IPS DF 19.7 (cell line): Measurements from ENCODE around the gene SELPLG.
A peak's percentile ranks its signal among the peaks of the same experiment; 100 is the strongest.
"Not testable (repeated sequence)": the region's sequence is repeated elsewhere in the genome, so short reads cannot be mapped to it uniquely, and the experiment has no call there.

Experiments used
- DNase-seq: peaks from one replicate; pipeline ENCODE4 v3.0.0-alpha.2; 2013; ENCODE audit warnings: low read depth, low spot score

SELPLG gene

DNA sequence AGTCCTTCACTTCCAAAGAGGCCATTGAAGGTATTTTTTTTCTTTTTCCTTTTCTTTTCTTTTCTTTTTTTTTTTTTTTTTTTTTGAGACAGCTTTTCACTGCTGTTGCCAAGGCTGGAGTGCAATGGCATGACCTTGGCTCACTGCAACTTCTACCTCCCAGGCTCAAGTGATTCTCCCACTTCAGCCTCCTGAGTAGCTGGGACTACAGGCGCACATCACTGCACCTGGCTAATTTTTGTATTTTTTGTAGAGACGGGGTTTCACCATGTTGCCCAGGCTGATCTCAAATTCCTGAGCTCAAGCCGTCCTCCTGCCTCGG lies 14.8 kb downstream of the SELPLG start:
- not testable (repeated sequence) for DNase-seq

DNA sequence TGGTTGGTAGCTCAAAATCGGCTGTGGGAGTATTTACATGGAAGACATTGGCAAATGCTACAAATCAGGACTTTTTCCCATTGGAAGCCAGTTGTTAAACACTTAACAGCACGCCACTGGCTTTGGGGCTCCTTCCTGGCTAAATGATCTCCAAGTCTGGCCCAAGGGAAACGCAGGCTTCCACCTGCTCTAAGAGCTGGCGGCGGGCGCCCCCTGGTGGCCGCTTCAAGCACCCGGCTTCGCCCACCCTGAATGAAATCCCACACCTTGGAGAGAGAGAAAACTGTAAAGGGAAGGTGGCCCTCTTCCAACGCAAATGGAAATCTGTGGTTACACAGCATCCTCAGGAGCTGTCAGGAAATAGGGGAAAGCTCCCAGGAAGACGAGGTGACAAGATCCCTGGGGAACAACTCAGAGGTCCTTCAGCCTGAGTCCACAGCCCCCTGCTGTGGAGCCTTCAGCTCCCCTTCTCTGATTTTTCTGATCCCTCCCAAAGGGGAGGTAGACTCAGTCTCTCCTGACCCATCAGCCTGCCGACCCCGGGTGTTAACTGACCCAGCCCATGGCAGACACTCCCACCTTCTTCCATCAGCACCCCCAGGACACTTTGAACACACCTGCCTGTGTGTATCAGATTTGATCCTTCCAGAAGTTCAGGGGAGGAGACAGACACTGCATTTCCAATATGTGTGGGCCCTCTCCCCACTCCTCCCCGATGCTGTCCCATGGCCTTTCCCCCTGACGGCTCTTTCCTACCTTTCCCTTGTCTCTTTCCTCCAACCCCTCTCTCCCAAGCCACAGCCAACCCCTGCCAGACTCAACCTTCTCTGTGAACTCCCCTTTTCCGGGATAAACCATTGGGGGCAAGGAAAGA lies 15.4 kb downstream of the SELPLG start:
- DNase-seq: peak; percentile 70

DNA sequence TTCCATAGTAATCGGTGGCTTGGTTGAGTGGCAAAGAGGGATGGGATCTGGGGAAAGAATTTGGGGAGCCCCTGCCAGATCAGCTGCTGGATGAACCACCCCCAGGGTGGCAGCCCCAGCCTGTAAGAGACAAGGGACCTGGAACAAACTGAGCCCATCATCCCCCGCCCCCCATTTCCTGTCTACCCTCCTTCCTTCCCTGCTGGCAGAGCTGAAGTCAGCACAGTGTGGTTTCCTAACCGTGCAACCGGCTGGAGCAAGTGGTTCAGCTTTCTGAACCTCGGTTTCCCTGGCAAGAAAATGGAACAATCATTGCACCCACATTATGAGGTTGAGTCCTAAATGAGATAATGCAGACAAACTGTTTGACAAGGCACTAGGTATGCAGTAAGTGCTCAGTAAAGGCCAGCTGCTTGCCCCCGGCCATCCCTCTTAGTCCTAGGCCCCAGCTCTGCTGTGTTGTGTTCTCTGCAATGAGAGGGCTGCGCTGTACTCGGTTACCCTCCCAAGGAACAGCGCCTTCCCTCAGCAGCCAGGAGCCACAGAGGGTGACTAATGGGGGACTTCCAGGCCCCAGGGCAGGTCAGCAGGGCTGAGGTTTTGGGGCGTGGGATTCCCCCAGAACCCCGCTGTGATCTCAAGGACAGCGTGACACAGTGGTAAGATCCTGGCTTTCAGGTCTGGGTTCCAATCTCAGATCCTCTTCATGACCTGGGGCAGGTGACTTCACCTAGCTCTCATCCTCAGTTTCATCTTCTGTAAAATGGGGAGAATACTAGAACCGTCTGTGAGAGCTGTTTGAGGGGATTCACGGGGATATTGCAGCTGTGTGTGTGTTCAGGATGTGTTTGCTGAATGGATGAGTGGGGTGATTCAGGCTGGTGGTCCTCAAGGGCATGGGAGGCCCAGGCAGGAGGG lies 16.5 kb downstream of the SELPLG start:
- DNase-seq: no peak

DNA sequence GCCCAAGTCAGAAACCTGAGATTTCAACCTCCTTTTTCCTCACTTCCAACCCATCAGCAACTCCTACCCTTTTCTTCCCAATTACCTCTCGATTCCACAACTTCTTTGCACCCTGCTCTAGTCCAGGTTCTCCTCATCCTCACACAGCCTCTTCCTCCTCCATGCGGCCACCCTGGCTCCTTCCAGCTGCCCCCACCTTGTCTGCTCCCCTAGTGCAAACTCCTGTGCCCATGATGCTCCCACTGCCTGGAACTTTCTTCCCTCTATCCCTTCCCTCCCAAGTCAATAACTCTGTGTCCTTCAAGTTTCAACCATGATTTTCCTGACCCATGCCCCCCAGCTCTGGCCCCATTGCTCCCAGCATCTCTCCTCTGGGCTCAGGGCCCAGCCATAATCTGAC lies 17.3 kb downstream of the SELPLG start:
- no peak for DNase-seq

DNA sequence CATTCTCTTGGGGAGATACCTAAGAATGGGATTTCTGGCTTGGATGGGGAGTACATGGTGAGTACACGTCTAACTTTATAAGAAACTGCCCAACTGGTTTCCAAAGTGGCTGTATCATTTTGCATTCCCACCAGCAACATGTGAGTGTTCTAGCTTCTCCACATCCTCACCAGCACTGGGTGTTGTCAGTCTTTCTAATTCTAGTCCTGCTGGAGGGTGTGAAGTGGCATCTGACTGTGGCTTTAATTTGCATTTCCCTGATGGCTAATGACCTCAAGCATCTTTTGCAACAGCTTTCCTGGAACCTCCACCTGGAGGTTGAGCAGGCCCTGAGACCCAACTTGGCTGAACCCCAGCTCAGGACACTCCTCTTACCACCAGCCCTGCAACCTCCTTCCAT lies 17.8 kb downstream of the SELPLG start:
- DNase-seq: no peak

DNA sequence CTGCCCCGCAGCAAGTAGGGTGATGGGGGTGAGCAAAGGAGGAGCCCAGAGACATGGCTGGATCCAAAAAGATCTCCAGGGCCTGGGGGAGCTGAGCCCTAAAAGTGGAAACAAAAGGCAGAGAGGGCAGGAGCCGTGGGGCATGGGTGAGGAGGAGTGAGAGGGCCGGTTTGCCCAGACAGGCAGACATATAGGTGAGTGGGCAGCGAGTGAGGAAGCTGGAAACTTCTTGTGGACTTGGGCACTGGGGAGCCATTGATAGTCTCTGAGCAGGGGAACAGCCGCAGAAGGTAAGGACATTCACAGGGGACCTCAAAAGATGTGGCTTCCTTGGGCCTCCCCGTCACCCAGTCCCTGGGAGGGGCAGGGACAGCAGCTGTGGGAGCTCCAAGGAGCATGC lies 19.1 kb downstream of the SELPLG start:
- no peak for DNase-seq

DNA sequence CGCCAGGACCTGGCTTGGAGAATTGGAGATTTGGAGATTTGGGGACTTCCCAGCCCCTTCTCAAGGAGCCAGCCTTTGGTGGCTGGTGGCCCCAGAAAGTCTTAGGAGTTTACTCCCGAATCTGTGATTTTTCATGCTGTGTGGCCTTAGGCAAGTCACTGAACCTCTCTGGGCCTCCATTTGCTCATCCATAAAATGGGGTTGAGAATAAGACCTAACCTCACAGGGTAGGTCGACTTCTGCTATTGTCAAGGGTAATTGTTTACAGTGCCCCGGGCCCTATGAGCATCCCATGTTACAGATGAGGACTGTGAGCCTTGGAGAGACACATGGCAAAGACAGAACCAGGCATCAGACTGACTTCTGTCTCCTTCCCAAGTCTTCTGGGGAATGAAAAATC lies 19.7 kb downstream of the SELPLG start:
- DNase-seq: no peak

DNA sequence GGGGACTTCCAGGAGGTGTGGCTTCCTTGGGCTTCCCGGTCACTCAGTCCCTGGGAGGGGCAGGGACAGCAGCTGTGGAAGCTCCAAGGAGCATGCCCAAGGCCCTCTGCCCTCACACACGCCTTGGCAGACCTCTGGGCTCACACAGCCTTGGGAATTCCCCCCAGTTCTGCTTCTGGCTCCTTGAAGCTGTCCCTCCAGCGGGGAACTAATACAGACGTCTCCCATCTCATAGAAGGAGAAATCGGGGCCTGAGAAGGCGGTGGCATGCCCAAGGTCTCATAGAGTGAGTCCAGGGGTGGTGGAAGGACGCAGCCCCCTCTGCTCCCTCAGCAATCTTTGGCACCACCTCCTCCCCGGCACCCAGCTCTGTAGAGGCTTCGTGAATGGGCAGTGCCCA lies 20.1 kb downstream of the SELPLG start:
- DNase-seq: no peak

DNA sequence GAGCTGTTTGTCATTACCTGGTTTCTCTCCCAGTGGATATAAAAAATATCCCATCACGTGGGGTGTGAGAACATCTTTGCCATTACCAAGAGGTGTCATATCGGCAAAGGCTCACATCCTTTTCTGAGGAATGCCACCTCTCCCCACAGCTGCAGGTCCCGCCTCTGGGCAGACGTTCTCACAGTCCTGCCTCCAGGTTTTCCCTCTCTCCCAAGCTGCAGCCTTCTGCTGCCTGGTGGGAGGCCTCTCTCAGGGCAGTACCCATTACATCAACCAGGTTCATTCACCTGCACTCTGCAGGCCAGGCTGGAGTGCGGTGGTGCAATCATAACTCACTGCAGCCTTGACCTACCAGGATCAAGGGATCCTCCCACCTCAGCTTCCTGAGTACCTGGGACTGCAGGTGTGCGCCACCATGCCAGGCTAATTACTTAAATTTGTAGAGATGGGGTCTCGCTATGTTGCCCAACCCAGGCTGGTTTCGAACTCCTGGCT lies 20.9 kb downstream of the SELPLG start:
- DNase-seq: no peak

DNA sequence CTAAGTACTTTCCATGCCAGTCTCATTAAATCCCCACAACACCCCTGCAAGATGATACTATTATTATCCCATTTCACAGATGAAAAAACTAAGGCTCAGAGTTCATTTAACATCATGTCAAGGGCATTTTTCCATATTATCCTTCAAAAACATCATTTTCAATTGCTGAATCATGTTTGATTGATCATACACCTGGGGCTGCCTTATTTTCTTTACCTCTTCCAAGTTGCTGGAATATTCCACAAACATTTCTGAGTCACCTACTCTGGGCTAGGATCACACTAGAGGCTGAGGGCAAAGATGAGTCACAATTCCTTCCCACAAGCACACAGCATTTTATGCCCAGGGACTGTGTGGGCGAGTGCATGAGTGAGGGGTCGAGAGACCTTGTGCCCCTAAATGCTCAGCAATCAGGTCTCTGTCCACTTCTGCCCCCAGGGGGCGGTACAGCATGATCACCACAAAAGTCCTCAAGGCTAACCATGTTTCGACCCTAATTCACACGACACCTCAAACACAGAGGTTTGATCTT lies 21.7 kb downstream of the SELPLG start:
- DNase-seq: peak; percentile 61

DNA sequence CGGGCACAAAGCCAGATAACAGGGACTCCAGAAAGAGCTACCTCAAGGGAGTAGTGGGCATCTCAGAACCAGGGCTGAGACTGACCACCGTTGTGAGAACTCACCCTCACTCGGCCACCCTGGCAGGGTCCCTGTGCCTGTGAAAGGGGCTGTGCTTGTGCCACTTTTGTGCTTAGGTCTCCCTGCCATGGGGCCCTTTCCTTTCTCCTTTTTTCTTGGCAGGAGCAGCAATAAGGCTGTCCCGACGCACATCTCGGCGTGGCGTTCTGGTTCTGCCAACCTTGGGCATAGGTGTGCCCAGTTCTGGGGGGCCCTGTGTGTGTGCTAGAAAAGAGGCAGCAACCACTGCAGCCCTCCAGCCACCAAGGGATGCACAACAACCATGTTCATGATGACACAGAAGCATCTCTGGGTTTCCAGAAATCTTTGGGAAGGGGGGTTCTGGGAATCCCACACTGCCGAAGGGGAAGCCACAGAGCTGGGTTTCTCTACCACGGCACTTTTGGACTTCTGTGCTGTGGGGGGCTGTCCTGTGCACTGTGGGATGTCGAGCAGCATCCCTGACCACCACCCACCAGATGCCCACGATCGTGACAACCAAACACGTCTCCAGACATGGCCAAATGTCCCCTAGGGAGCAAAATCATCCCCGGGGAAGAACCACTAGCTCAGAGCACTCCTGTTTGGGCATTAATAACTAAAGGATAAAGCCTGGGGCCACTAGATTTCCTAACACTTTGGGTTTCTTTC lies 22.7 kb downstream of the SELPLG start:
- no peak for DNase-seq

DNA sequence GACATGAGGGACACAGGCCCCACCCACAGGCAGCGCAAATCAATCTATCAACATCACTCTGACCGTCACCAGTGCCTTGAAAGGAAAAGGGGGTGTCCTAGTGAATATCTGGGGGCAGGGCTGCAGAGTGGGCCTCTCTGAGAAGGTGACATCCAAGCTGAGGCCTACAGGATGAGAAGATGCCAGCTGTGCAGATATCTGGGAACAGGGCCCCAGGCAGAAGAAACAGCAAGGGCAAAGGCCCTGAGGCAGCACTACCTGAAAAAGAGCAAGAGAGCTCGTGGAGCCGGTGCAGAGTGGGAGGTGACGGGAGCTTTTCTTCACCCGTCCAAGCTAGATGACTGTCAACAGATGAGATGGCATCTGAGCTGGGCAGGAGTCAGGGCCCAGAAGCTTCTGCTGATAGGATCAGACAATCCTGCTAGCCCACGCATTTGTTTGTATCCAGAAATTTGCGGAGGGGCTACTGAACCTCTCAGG lies 23.3 kb downstream of the SELPLG start:
- DNase-seq: no peak

DNA sequence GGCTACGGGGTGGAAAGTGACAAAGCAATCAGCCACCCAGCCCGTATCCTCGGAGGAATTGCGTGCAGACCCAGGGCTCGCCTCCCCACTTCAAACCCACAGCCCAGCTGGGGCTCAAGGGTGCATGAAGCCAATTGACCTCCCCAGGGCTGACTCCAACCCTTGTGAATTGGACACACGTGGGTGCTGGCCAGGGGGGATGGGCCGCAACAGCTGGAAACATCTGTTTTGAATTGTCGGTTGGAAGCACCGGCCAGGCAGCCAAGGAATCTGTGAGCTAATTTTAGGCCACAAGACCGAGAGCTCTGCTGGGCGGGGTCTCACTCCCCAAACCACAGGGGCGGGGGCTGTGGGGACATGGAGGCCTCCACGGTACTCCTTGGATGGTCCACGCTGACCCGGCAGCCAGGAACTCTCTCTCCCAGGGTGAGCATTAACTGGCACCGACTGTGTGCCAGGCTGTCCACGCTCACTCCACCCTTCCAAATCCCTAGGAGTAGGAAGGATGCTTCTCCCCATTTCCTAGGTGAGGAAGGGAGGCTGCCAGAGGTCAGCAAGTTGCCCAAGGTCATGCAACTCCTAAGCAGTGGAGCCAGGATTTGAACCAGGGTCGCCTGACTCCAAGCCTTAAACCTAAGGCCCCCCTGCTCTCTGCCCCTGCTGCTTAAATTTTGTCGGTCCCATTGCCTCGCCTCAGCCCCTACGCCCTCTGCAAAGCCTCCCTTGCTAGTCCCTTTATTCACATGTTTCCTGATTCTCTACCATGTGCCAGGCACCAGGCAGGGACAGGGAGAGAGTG lies 24.0 kb downstream of the SELPLG start:
- DNase-seq: no peak

DNA sequence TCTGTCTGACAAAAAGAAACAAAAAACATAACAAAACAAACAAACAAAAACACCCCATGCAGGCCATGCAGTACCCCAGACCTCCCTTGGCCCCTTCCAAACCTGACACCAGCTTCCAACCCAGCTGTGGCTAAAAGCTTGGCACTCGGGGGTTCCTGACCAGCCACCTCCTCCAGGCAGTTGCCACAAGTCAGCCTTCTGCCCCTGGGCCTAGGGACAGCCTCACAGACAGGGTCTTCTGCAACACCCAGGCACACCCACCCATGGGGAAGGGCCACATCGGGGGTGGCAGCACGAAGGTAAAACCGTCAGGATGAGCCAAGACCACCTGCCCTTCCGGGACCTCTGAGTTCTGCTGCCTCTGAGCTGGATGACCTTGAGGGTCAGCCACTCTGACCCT lies 25.1 kb downstream of the SELPLG start:
- no peak for DNase-seq

DNA sequence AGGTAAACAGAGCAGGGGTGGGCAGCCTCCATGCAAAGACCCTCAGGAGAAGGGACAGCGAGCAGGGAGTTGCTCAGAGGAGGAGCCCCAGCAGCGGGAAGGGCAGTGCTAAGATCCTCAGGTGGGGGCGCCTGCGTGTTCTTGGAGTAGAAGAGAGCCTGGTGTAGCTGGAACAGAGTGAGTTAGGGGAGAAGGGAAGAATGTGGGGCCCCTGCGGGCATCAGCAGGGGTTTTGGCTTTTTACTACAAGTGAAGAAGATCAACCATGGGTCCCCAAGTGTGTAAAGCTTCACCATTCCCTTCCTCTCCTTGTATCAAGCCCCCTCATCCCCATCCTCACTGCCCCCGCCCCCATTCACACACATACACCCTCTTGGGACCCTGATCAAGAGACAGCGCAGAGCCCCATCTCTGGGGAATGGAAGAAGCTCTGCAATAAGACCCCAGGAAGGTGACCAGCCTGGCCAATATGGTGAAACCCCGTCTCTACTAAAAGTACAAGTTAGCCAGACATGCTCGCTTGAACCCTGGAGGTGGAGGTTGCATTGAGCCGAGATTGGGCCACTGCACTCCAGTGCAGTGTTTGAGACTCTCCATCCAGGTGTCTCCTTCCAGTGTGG lies 25.6 kb downstream of the SELPLG start:
- DNase-seq: no peak

DNA sequence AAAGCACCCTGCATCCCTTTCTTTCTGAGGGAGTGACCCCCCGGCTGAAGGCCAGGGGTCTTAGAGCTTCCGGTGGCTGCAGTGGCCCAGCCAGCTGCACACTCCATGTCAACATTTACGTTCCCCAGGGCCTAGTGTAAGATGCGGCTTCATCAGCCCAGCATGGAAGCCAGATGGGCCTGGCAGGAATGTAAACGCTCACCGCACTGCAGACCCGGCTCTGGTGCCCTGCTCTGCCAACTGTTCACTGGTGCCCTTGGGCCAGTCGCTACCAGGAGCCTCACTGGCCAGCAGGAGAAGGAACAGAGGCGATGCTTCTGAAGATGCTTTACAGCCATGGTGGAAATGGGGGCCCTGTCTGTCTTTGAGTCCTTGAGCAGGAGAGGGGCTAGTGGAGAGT lies 27.2 kb downstream of the SELPLG start:
- no peak for DNase-seq

DNA sequence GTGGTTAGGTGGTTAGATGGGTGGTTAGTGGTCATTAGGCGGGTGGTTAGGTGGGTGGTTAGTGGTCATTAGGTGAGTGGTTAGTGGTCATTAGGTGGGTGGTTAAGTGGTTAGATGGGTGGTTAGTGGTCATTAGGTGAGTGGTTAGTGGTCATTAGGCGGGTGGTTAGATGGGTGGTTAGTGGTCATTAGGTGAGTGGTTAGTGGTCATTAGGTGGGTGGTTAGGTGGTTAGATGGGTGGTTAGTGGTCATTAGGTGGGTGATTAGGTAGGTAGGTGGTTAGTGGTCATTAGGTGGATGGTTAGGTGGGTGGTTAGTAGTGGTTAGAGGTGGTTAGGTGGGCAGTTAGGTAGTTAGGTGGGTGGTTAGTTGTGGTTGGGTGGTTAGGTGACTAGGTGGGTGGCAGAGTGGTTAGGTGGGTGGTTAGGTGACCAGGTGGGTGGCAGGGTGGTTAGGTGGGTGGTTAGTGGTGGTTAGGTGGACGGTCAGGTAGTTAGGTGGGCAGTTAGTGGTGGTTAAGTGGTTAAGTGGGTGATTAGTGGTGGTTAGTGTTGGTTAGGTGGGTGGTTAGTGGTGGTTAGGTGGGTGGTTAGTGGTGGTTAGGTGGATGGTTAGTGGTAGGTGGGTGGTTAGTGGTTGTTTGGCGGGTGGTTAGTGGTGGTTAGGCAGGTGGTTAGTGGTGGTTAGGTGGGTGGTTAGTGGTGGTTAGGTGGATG lies 27.8 kb downstream of the SELPLG start:
- DNase-seq: no peak

DNA sequence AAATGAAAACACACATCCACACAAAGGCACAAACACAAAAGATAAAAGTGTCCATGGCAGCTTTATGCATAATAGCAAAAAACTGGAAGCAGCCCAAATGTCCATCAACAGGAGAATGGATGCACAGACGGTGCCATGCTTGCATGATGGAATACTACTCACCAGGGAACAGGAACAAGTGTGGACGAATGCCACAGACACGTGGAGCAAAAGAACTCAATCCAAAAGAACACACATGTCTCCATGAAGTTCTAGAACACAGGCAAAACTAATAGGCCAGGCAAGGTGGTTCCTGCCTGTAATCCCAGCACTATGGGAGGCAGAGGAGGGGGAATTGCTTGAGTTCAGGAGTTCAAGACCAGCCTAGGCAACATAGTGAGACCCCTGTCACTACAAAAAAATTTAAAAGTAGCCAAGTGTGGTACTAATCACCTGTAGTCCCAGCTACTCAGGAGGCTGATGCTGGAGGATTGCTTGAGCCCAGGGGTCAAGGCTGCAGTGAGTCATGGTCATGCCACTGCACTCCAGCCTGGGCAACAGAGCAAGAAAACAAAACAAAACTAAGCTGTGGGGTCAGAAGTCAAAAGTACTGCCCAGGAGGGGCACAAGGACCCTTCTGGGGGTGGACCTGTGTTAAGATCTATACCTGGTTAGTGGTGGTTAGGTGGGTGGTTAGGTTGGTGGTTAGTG lies 28.5 kb downstream of the SELPLG start:
- no peak for DNase-seq
